Measurements from ENCODE around the gene CD40. TPM values are rescaled to one million over a fixed set of nuclear protein-coding genes. Genes with fewer than 3 reads are reported as not detected.

Gene CD40
- total RNA-seq, 1 experiment from 2014 or later: 14.1 TPM

GRCh38 chr20:46101957-46102356 is 16.2 kb upstream of the CD40 start:
- H3K36me3 ChIP-seq (ENCODE audit: control insufficient read depth, insufficient read depth, low read length): no peaks in the 10 kb centered on the region
- POLR2A ChIA-PET: no interaction called here
- DNase-seq (ENCODE audit: low read depth, low spot score): no peak
- in situ Hi-C loops (cut with HindIII; ENCODE audit: low pct_unique_long_range_greater_than_20kb, low sequenced_read_pairs): no loop called here
- H3K4me1 ChIP-seq (ENCODE audit: control insufficient read depth, insufficient read depth, low read length): no peaks in the 10 kb centered on the region
- H3K4me3 ChIP-seq (ENCODE audit: low read depth in 2 of 2, low read length in 2 of 2): no peak overlapping the region
- H3K27me3 ChIP-seq (ENCODE audit: control insufficient read depth, insufficient read depth, low read length): peaks cover 13% of the 10 kb centered on the region
- intact Hi-C loops (cut with micrococcal nuclease; ENCODE audit: unreplicated experiment): no loop called here
- H3K27ac ChIP-seq (ENCODE audit: low read length): no peak overlapping the region
- TF ChIP-seq REST (IDR thresholded peaks at IDR 0.05; ENCODE audit: insufficient read depth in 1 of 2, low read depth in 2 of 2, low read length in 1 of 2) (no peak), SIN3A (IDR thresholded peaks at IDR 0.05; ENCODE audit: borderline replicate concordance, insufficient read depth, low read depth, low read length) (no peak), CTCF (IDR thresholded peaks at IDR 0.05) (no peak), POLR2AphosphoS5 (IDR thresholded peaks at IDR 0.05; ENCODE audit: low read depth, low read length) (no peak), TCF7L2 (IDR thresholded peaks at IDR 0.05; ENCODE audit: low read depth, low read length) (no peak)
- no peak for ATAC-seq
- CTCF ChIA-PET: no interaction called here
- no TSS peak for BruUV-seq (replicated peaks)
- H3K9me3 ChIP-seq (ENCODE audit: control insufficient read depth, insufficient read depth, low read depth, low read length): no peaks in the 10 kb centered on the region

GRCh38 chr20:46102940-46103339 is 15.2 kb upstream of the CD40 start:
- intact Hi-C loops (cut with micrococcal nuclease; ENCODE audit: unreplicated experiment): no loop called here
- Histone ChIP-seq H3K27me3 (ENCODE audit: control insufficient read depth, insufficient read depth, low read length) (peaks cover 17% of the 10 kb centered on the region), H3K4me1 (ENCODE audit: control insufficient read depth, insufficient read depth, low read length) (no peaks in the 10 kb centered on the region), H3K27ac (ENCODE audit: low read length) (no peak overlapping the region), H3K36me3 (ENCODE audit: control insufficient read depth, insufficient read depth, low read length) (no peaks in the 10 kb centered on the region), H3K9me3 (ENCODE audit: control insufficient read depth, insufficient read depth, low read depth, low read length) (no peaks in the 10 kb centered on the region), H3K4me3 (ENCODE audit: low read depth in 2 of 2, low read length in 2 of 2) (no peak overlapping the region)
- BruUV-seq (replicated peaks): no TSS peak
- no peak for TF ChIP-seq REST (IDR thresholded peaks at IDR 0.05; ENCODE audit: insufficient read depth in 1 of 2, low read depth in 2 of 2, low read length in 1 of 2)
- TF ChIP-seq CTCF (IDR thresholded peaks at IDR 0.05): no peak
- no peak for TF ChIP-seq SIN3A (IDR thresholded peaks at IDR 0.05; ENCODE audit: borderline replicate concordance, insufficient read depth, low read depth, low read length)
- no peak for TF ChIP-seq TCF7L2 (IDR thresholded peaks at IDR 0.05; ENCODE audit: low read depth, low read length)
- in situ Hi-C loops (cut with HindIII; ENCODE audit: low pct_unique_long_range_greater_than_20kb, low sequenced_read_pairs): no loop called here
- ATAC-seq: no peak
- ChIA-PET POLR2A (no interaction called here), CTCF (no interaction called here)
- DNase-seq (ENCODE audit: low read depth, low spot score): no peak
